ENCODE data around the gene ATP5MG. TPM values are rescaled to one million over a fixed set of nuclear protein-coding genes. Genes with fewer than 3 reads are reported as not detected.

ATP5MG gene
- total RNA-seq, 2 experiments from 2014 or later, result 237 to 249 TPM

GRCh38 chr11:118437208-118438125, 36.1 kb downstream of the ATP5MG start:
- TF ChIP-seq CTCF (IDR thresholded peaks at IDR 0.05), result no peak
- peak; percentile 9 for ATAC-seq
- intact Hi-C loops (cut with micrococcal nuclease), result loop anchor here (5.0 kb wide), 2 partner anchors 35 to 50 kb away; partner anchors contain the start of gene ATP5MG
- peak overlapping the region; percentile 87 for H3K4me3 Mint-ChIP-seq
- peaks cover 44% of the 10 kb centered on the region for H3K4me1 Mint-ChIP-seq (ENCODE audit: low read depth)
- H3K36me3 Mint-ChIP-seq (ENCODE audit: low read depth), result peaks cover 24% of the 10 kb centered on the region
- POLR2A ChIA-PET, result interaction anchor here (0.8 to 1.5 kb wide), 2 partner anchors 14 to 98 kb away, joined by 3 to 7 read pairs; no protein-coding TSS in a partner anchor
- CTCF ChIA-PET, result interaction anchor here (1.0 to 1.5 kb wide), 2 partner anchors 10 to 51 kb away, joined by 4 to 5 read pairs; no protein-coding TSS in a partner anchor
- H3K9me3 Mint-ChIP-seq, result no peaks in the 10 kb centered on the region
- no peaks in the 10 kb centered on the region for H3K27me3 Mint-ChIP-seq
- DNase-seq, result peak; percentile 74
- peak overlapping the region; percentile 97 for H3K27ac Mint-ChIP-seq

- ATAC-seq (peak; percentile 17), DNase-seq (peak; percentile 67)
- TF ChIP-seq CTCF (IDR thresholded peaks at IDR 0.05), result no peak
- no peaks in the 10 kb centered on the region for H3K27me3 Mint-ChIP-seq
- no peaks in the 10 kb centered on the region for H3K9me3 Mint-ChIP-seq
- H3K4me1 Mint-ChIP-seq (ENCODE audit: low read depth), result peaks cover 53% of the 10 kb centered on the region
- ChIA-PET POLR2A (interaction anchor here (0.8 to 1.5 kb wide), 4 partner anchors 13 to 99 kb away, joined by 3 to 7 read pairs (median 4); no protein-coding TSS in a partner anchor), CTCF (interaction anchor here (0.8 to 1.5 kb wide), 3 partner anchors 9 to 52 kb away, joined by 3 to 5 read pairs (median 4); no protein-coding TSS in a partner anchor)
- H3K36me3 Mint-ChIP-seq (ENCODE audit: low read depth), result peaks cover 27% of the 10 kb centered on the region
- intact Hi-C loops (cut with micrococcal nuclease), result loop anchor here (5.0 kb wide), 2 partner anchors 36 to 49 kb away; partner anchors contain the start of gene ATP5MG
- H3K4me3 Mint-ChIP-seq, result peak overlapping the region; percentile 87
- H3K27ac Mint-ChIP-seq, result peak overlapping the region; percentile 97
Measured at GRCh38 chr11:118438314-118438931, 37.0 kb downstream of the ATP5MG start.

- intact Hi-C loops (cut with micrococcal nuclease), result loop anchor here (5.0 to 10.0 kb wide), 3 partner anchors 37 to 125 kb away; partner anchors contain the start of genes ATP5MG and IFT46
- Mint-ChIP-seq H3K27ac (peak overlapping the region; percentile 97), H3K27me3 (no peaks in the 10 kb centered on the region), H3K4me1 (ENCODE audit: low read depth) (peaks cover 60% of the 10 kb centered on the region), H3K36me3 (ENCODE audit: low read depth) (peaks cover 34% of the 10 kb centered on the region), H3K4me3 (peak overlapping the region; percentile 87), H3K9me3 (no peaks in the 10 kb centered on the region)
- no peak for TF ChIP-seq CTCF (IDR thresholded peaks at IDR 0.05)
- POLR2A ChIA-PET, result interaction anchor here (0.8 to 1.4 kb wide), 3 partner anchors 38 to 48 kb away, joined by 3 to 4 read pairs (median 3); no protein-coding TSS in a partner anchor
- ATAC-seq (no peak), DNase-seq (no peak)
- CTCF ChIA-PET, result interaction anchor here (0.7 to 2.4 kb wide), 2 partner anchors 49 to 50 kb away, joined by 3 to 10 read pairs; no protein-coding TSS in a partner anchor
Measured at GRCh38 chr11:118439646-118440045, 38.2 kb downstream of the ATP5MG start.

- ChIA-PET POLR2A (interaction anchor here (1.4 kb wide), 1 partner anchor 136 kb away, joined by 3 read pairs; no protein-coding TSS in a partner anchor), CTCF (no interaction called here)
- H3K27me3 Mint-ChIP-seq, result no peaks in the 10 kb centered on the region
- DNase-seq (peak; percentile 20), ATAC-seq (no peak)
- peaks cover 78% of the 10 kb centered on the region for H3K4me1 Mint-ChIP-seq (ENCODE audit: low read depth)
- intact Hi-C loops (cut with micrococcal nuclease), result loop anchor here (10.0 kb wide), 1 partner anchor 123 kb away; the partner anchor contains the start of gene IFT46
- H3K9me3 Mint-ChIP-seq, result no peaks in the 10 kb centered on the region
- H3K36me3 Mint-ChIP-seq (ENCODE audit: low read depth), result peaks cover 46% of the 10 kb centered on the region
- H3K27ac Mint-ChIP-seq, result peak overlapping the region; percentile 88
- peak overlapping the region; percentile 36 for H3K4me3 Mint-ChIP-seq
- TF ChIP-seq CTCF (IDR thresholded peaks at IDR 0.05), result no peak
Measured at GRCh38 chr11:118441770-118442275, 40.4 kb downstream of the ATP5MG start.
